T-cell (primary cell): ENCODE data around the gene NDUFA13. TPM values are rescaled to one million over a fixed set of nuclear protein-coding genes. Genes with fewer than 3 reads are reported as not detected.

Experiments
- ATAC-seq, 4 experiments: fragments of 200-7000 bp in 3 of 4; fragments of 150-1000 bp in 1 of 4; cut with Tn5 transposase; replicated peaks in 1 of 4; 1 replicate in 3 of 4; 2 replicates in 1 of 4; pipeline ENCODE4 v1.10.0; 2021; ENCODE audit warnings: moderate library complexity in 3 of 4, mild to moderate bottlenecking in 2 of 4, moderate number of reproducible peaks in 1 of 4
- CTCF ChIA-PET, 2 donors: fragments of 300-600 bp; sonication (Branson Sonifier 250); formaldehyde crosslinking; loops; one replicate each; lab custom pipeline; 2022; ENCODE audit warnings: antibody characterized with exemption in 2 of 2; lab: Charles Lee
- POLR2A ChIA-PET, 2 donors: fragments of 300-600 bp; sonication (Branson Sonifier 250); formaldehyde crosslinking; loops; one replicate each; lab custom pipeline; 2022; ENCODE audit warnings: antibody characterized with exemption in 2 of 2; lab: Charles Lee
- DNase-seq, 35 experiments: peaks; one replicate each; pipeline versions ENCODE4 v3.0.0 to v3.0.0-alpha.2; 2013 to 2023
- H3K27ac ChIP-seq: one replicate; pipeline ENCODE4 v1.5.1; 2013; ENCODE audit warnings: low read length
- H3K27me3 ChIP-seq, 2 experiments: replicated peaks in 1 of 2; 1 replicate in 1 of 2; 2 replicates in 1 of 2; pipeline versions ENCODE4 v1.6.1 to v1.7.0; 2013; ENCODE audit warnings: low read length in 1 of 2, mixed read lengths in 1 of 2; ENCODE audit not compliant: control insufficient read depth in 2 of 2, insufficient read depth in 2 of 2; ENCODE audit errors: extremely low read depth in 1 of 2
- H3K36me3 ChIP-seq, 2 donors: 1 replicate in 1 of 2; 2 replicates in 1 of 2; pipeline versions ENCODE4 v1.6.1 to v1.7.0; 2013; ENCODE audit warnings: low read length in 1 of 2; ENCODE audit not compliant: control insufficient read depth in 2 of 2, insufficient read depth in 1 of 2; ENCODE audit errors: extremely low read depth in 1 of 2
- H3K4me1 ChIP-seq, 2 experiments: 1 replicate in 1 of 2; 2 replicates in 1 of 2; pipeline versions ENCODE4 v1.6.1 to v1.7.0; 2013; ENCODE audit warnings: low read length in 2 of 2, mixed read lengths in 1 of 2; ENCODE audit not compliant: insufficient read depth in 2 of 2, control insufficient read depth in 1 of 2; ENCODE audit errors: extremely low read depth in 1 of 2
- H3K4me3 ChIP-seq, 2 donors: 1 replicate in 1 of 2; 2 replicates in 1 of 2; pipeline versions ENCODE4 v1.5.1 to v1.7.0; 2013; ENCODE audit warnings: mild to moderate bottlenecking in 2 of 2, low read length in 1 of 2, moderate library complexity in 1 of 2; ENCODE audit not compliant: control insufficient read depth in 1 of 2; ENCODE audit errors: extremely low read depth in 1 of 2
- H3K9me3 ChIP-seq: 2 replicates; pipeline ENCODE4 v1.7.0; 2013
- H3K27ac Mint-ChIP-seq, 2 donors: one replicate each; pipeline ENCODE4 v1.8.0; 2020 to 2021; ENCODE audit warnings: mild to moderate bottlenecking in 2 of 2, mixed read lengths in 2 of 2
- H3K27me3 Mint-ChIP-seq, 2 donors: one replicate each; pipeline ENCODE4 v1.8.0; 2021 to 2022; ENCODE audit warnings: mixed read lengths in 2 of 2
- H3K36me3 Mint-ChIP-seq: one replicate; pipeline ENCODE4 v1.8.0; 2021; ENCODE audit warnings: mixed read lengths
- H3K4me1 Mint-ChIP-seq, 3 donors: one replicate each; pipeline ENCODE4 v1.8.0; 2020 to 2022; ENCODE audit warnings: mixed read lengths in 3 of 3, mild to moderate bottlenecking in 1 of 3
- H3K4me3 Mint-ChIP-seq, 3 donors: one replicate each; pipeline ENCODE4 v1.8.0; 2020 to 2022; ENCODE audit warnings: mild to moderate bottlenecking in 3 of 3, mixed read lengths in 3 of 3, moderate library complexity in 3 of 3
- H3K9me3 Mint-ChIP-seq, 3 donors: one replicate each; pipeline ENCODE4 v1.8.0; 2020 to 2022; ENCODE audit warnings: mixed read lengths in 3 of 3
- WGBS: methylation state at CpG from one replicate; pipeline ENCODE4 v1.1.5; 2013; ENCODE audit warnings: missing lambda C conversion rate; ENCODE audit not compliant: insufficient coverage; 5-methylcytosine and 5-hydroxymethylcytosine counted together
- total RNA-seq, 35 experiments: library from RNA in 6 of 35; stranded (reverse) in 6 of 35; fragments of 120-200 nt in 1 of 35; gene quantifications; one replicate each; pipeline versions ENCODE4 v1.2.1 to v1.2.4 and lab custom pipeline; 2013 to 2026

Gene NDUFA13
- total RNA-seq, 5 donors from 2014 or later (not counting 1 experiment from before 2014, with no cell fraction given): 188 to 235 (median 233) TPM

- Histone ChIP-seq H3K4me3 (no peak overlapping the region), H3K4me1 (peaks cover 0 to 13% of the 10 kb centered on the region in 2 experiments), H3K36me3 (peaks cover 17 to 43% of the 10 kb centered on the region in 2 donors), H3K27ac (no peak overlapping the region), H3K27me3 (no peaks in the 10 kb centered on the region), H3K9me3 (no peaks in the 10 kb centered on the region)
- Mint-ChIP-seq H3K27me3 (no peaks in the 10 kb centered on the region), H3K4me1 (peaks cover 11 to 14% (median 11%) of the 10 kb centered on the region in 3 donors), H3K27ac (no peak overlapping the region), H3K9me3 (no peaks in the 10 kb centered on the region), H3K4me3 (no peak overlapping the region), H3K36me3 (peaks cover 3% of the 10 kb centered on the region)
- POLR2A ChIA-PET: no interaction called here
- ATAC-seq (no peak), DNase-seq (no peak)
- 98% methylated on average over 8 of the region's 9 CpGs for WGBS
- CTCF ChIA-PET: no interaction called here
Measured at GRCh38 chr19:19527371-19527656, 11.3 kb downstream of the NDUFA13 start.

- DNase-seq (no peak), ATAC-seq (no peak)
- H3K4me1 Mint-ChIP-seq: peaks cover 8 to 11% (median 9%) of the 10 kb centered on the region in 3 donors
- Histone ChIP-seq H3K27me3 (no peaks in the 10 kb centered on the region), H3K4me3 (no peak overlapping the region), H3K36me3 (peaks cover 17 to 43% of the 10 kb centered on the region in 2 donors), H3K27ac (no peak overlapping the region), H3K9me3 (no peaks in the 10 kb centered on the region), H3K4me1 (peaks cover 0 to 19% of the 10 kb centered on the region in 2 experiments)
- H3K36me3 Mint-ChIP-seq: peaks cover 3% of the 10 kb centered on the region
- WGBS: over 99% methylated on average over 10 of the region's 27 CpGs
- no peaks in the 10 kb centered on the region for H3K9me3 Mint-ChIP-seq
- no peaks in the 10 kb centered on the region for H3K27me3 Mint-ChIP-seq
- no peak overlapping the region for H3K27ac Mint-ChIP-seq
- H3K4me3 Mint-ChIP-seq: no peak overlapping the region
- POLR2A ChIA-PET: no interaction called here
- CTCF ChIA-PET: no interaction called here
Measured at GRCh38 chr19:19527674-19528625, 11.9 kb downstream of the NDUFA13 start.

- ChIA-PET POLR2A (no interaction called here), CTCF (interaction anchor here in 1 of 2 donors (0.7 kb wide), 1 partner anchor 365 kb away, joined by 7 read pairs; no protein-coding TSS in a partner anchor)
- Mint-ChIP-seq H3K27ac (peak within 1 kb of the TSS in 1 of 2 donors; percentile 39), H3K36me3 (peaks cover 3% of the 10 kb centered on the region), H3K4me1 (peaks cover 8 to 15% (median 11%) of the 10 kb centered on the region in 3 donors), H3K27me3 (no peaks in the 10 kb centered on the region), H3K4me3 (no peak within 1 kb of the TSS), H3K9me3 (no peaks in the 10 kb centered on the region)
- H3K9me3 ChIP-seq: no peaks in the 10 kb centered on the region
- ATAC-seq (no peak), DNase-seq (no peak)
- no peak within 1 kb of the TSS for H3K4me3 ChIP-seq
- H3K27me3 ChIP-seq: no peaks in the 10 kb centered on the region
- H3K4me1 ChIP-seq: peaks cover 0 to 20% of the 10 kb centered on the region in 2 experiments
- no peak within 1 kb of the TSS for H3K27ac ChIP-seq
- peaks cover 17 to 43% of the 10 kb centered on the region in 2 donors for H3K36me3 ChIP-seq
- WGBS: 95% methylated on average over 37 of the region's 50 CpGs
Measured at GRCh38 chr19:19528721-19529490, 12.9 kb downstream of the NDUFA13 start, which contains the start of gene YJEFN3. Gene YJEFN3, plus strand, starts transcription at chr19:19528911. Its CDS starts 22 bp downstream, at chr19:19528933.

- peaks cover 17 to 38% of the 10 kb centered on the region in 2 donors for H3K36me3 ChIP-seq
- no peak overlapping the region for H3K4me3 ChIP-seq
- H3K4me3 Mint-ChIP-seq: no peak overlapping the region
- no peaks in the 10 kb centered on the region for H3K27me3 Mint-ChIP-seq
- H3K27ac Mint-ChIP-seq: peak overlapping the region in 1 of 2 donors; percentile 39
- ChIA-PET CTCF (interaction anchor here in 1 of 2 donors (0.7 kb wide), 1 partner anchor 364 kb away, joined by 7 read pairs; no protein-coding TSS in a partner anchor), POLR2A (interaction anchor here in 1 of 2 donors (0.6 kb wide), 1 partner anchor 940 kb away, joined by 5 read pairs; no protein-coding TSS in a partner anchor)
- H3K9me3 ChIP-seq: no peaks in the 10 kb centered on the region
- H3K9me3 Mint-ChIP-seq: no peaks in the 10 kb centered on the region
- H3K4me1 ChIP-seq: peaks cover 0 to 17% of the 10 kb centered on the region in 2 experiments
- no peak for DNase-seq
- H3K27me3 ChIP-seq: no peaks in the 10 kb centered on the region
- no peak overlapping the region for H3K27ac ChIP-seq
- WGBS: 90% methylated on average over 10 of the region's 11 CpGs
- H3K36me3 Mint-ChIP-seq: peaks cover 3% of the 10 kb centered on the region
- no peak for ATAC-seq
- peaks cover 7 to 20% (median 9%) of the 10 kb centered on the region in 3 donors for H3K4me1 Mint-ChIP-seq
Measured at GRCh38 chr19:19529783-19530422, 13.9 kb downstream of the NDUFA13 start.

- Mint-ChIP-seq H3K36me3 (peaks cover 3% of the 10 kb centered on the region), H3K4me3 (no peak overlapping the region), H3K27me3 (no peaks in the 10 kb centered on the region), H3K9me3 (no peaks in the 10 kb centered on the region), H3K4me1 (peaks cover 7 to 20% (median 9%) of the 10 kb centered on the region in 3 donors), H3K27ac (no peak overlapping the region)
- no peak overlapping the region for H3K27ac ChIP-seq
- DNase-seq (no peak), ATAC-seq (no peak)
- H3K9me3 ChIP-seq: no peaks in the 10 kb centered on the region
- CTCF ChIA-PET: no interaction called here
- H3K27me3 ChIP-seq: no peaks in the 10 kb centered on the region
- POLR2A ChIA-PET: interaction anchor here in 1 of 2 donors (0.6 kb wide), 1 partner anchor 940 kb away, joined by 5 read pairs; no protein-coding TSS in a partner anchor
- H3K4me1 ChIP-seq: peaks cover 0 to 17% of the 10 kb centered on the region in 2 experiments
- 93% methylated on average over 4 of the region's 9 CpGs for WGBS
- H3K4me3 ChIP-seq: no peak overlapping the region
- peaks cover 17 to 35% of the 10 kb centered on the region in 2 donors for H3K36me3 ChIP-seq
Measured at GRCh38 chr19:19530423-19530804, 14.4 kb downstream of the NDUFA13 start.
